ENCODE results near the gene FAM174A. TPM values are rescaled to one million over a fixed set of nuclear protein-coding genes. Genes with fewer than 3 reads are reported as not detected.
"Not testable (repeated sequence)": the region's sequence is repeated elsewhere in the genome, so short reads cannot be mapped to it uniquely, and the experiment has no call there.

The FAM174A gene
- total RNA-seq, 2 donors from 2014 or later, result 6.9 to 9.6 TPM

- WGBS, 2 experiments (ENCODE audit: insufficient coverage in 1 of 2, insufficient read length in 1 of 2), result 87 to 92% methylated on average over 4 to 5 of the region's 5 CpGs
Observed at GRCh38 chr5:100600298-100600994, 65.3 kb downstream of the FAM174A start.

GRCh38 chr5:100603141-100603540, 68.0 kb downstream of the FAM174A start:
- Histone ChIP-seq H3K9me3 (ENCODE audit: control insufficient read depth, low read length) (no peaks in the 10 kb centered on the region), H3K4me1 (ENCODE audit: control insufficient read depth, insufficient read depth, low read length) (no peaks in the 10 kb centered on the region), H3K36me3 (ENCODE audit: control insufficient read depth, insufficient read depth, low read length) (no peaks in the 10 kb centered on the region), H3K27ac (ENCODE audit: low read depth, low read length) (no peak overlapping the region), H3K9ac (ENCODE audit: extremely low read depth, low read length, poor library complexity, severe bottlenecking) (no peak overlapping the region), H3K27me3 (ENCODE audit: control insufficient read depth, insufficient read depth, low read length, poor library complexity, severe bottlenecking) (no peaks in the 10 kb centered on the region), H3K4me3 (ENCODE audit: low read length) (no peak overlapping the region)
- TF ChIP-seq CTCF (conservative IDR thresholded peaks at IDR 0.05), result no peak
- Mint-ChIP-seq H3K36me3 (ENCODE audit: low read depth) (no peaks in the 10 kb centered on the region), H3K27ac (no peak overlapping the region), H3K4me1 (no peaks in the 10 kb centered on the region), H3K4me3 (no peak overlapping the region), H3K9me3 (no peaks in the 10 kb centered on the region), H3K27me3 (ENCODE audit: insufficient read depth) (no peaks in the 10 kb centered on the region)
- no peak for DNase-seq
- 89 to 94% methylated on average over 2 of the region's 2 CpGs for WGBS, 2 experiments (ENCODE audit: insufficient coverage in 1 of 2, insufficient read length in 1 of 2)

More at GRCh38 chr5:100600298-100600994, 65.3 kb downstream of the FAM174A start:
- Mint-ChIP-seq H3K9me3 (no peaks in the 10 kb centered on the region), H3K36me3 (ENCODE audit: low read depth) (no peaks in the 10 kb centered on the region), H3K4me3 (no peak overlapping the region), H3K4me1 (no peaks in the 10 kb centered on the region), H3K27ac (no peak overlapping the region), H3K27me3 (ENCODE audit: insufficient read depth) (no peaks in the 10 kb centered on the region)
- DNase-seq, result no peak
- Histone ChIP-seq H3K4me3 (ENCODE audit: low read length) (no peak overlapping the region), H3K27ac (ENCODE audit: low read depth, low read length) (no peak overlapping the region), H3K36me3 (ENCODE audit: control insufficient read depth, insufficient read depth, low read length) (no peaks in the 10 kb centered on the region), H3K9me3 (ENCODE audit: control insufficient read depth, low read length) (no peaks in the 10 kb centered on the region), H3K4me1 (ENCODE audit: control insufficient read depth, insufficient read depth, low read length) (no peaks in the 10 kb centered on the region), H3K27me3 (ENCODE audit: control insufficient read depth, insufficient read depth, low read length, poor library complexity, severe bottlenecking) (no peaks in the 10 kb centered on the region), H3K9ac (ENCODE audit: extremely low read depth, low read length, poor library complexity, severe bottlenecking) (no peak overlapping the region)
- no peak for TF ChIP-seq CTCF (conservative IDR thresholded peaks at IDR 0.05)

- not testable (repeated sequence) for H3K9me3 ChIP-seq (ENCODE audit: control insufficient read depth, low read length); H3K4me1 Mint-ChIP-seq; H3K4me3 ChIP-seq (ENCODE audit: low read length); H3K27me3 Mint-ChIP-seq (ENCODE audit: insufficient read depth); H3K4me1 ChIP-seq (ENCODE audit: control insufficient read depth, insufficient read depth, low read length); H3K9ac ChIP-seq (ENCODE audit: extremely low read depth, low read length, poor library complexity, severe bottlenecking); H3K36me3 Mint-ChIP-seq (ENCODE audit: low read depth); H3K27ac ChIP-seq (ENCODE audit: low read depth, low read length); DNase-seq; H3K36me3 ChIP-seq (ENCODE audit: control insufficient read depth, insufficient read depth, low read length); H3K9me3 Mint-ChIP-seq; H3K27ac Mint-ChIP-seq; H3K4me3 Mint-ChIP-seq; H3K27me3 ChIP-seq (ENCODE audit: control insufficient read depth, insufficient read depth, low read length, poor library complexity, severe bottlenecking)
- no CpG with 5 or more reads among the region's 1 CpG for WGBS, 2 experiments (ENCODE audit: insufficient coverage in 1 of 2, insufficient read length in 1 of 2)
Observed at GRCh38 chr5:100604021-100604420, 68.8 kb downstream of the FAM174A start.

- Histone ChIP-seq H3K36me3 (ENCODE audit: control insufficient read depth, insufficient read depth, low read length) (no peaks in the 10 kb centered on the region), H3K4me3 (ENCODE audit: low read length) (no peak overlapping the region), H3K9me3 (ENCODE audit: control insufficient read depth, low read length) (no peaks in the 10 kb centered on the region), H3K9ac (ENCODE audit: extremely low read depth, low read length, poor library complexity, severe bottlenecking) (no peak overlapping the region), H3K27ac (ENCODE audit: low read depth, low read length) (no peak overlapping the region), H3K4me1 (ENCODE audit: control insufficient read depth, insufficient read depth, low read length) (no peaks in the 10 kb centered on the region), H3K27me3 (ENCODE audit: control insufficient read depth, insufficient read depth, low read length, poor library complexity, severe bottlenecking) (no peaks in the 10 kb centered on the region)
- Mint-ChIP-seq H3K4me3 (no peak overlapping the region), H3K27ac (no peak overlapping the region), H3K36me3 (ENCODE audit: low read depth) (no peaks in the 10 kb centered on the region), H3K4me1 (no peaks in the 10 kb centered on the region), H3K9me3 (peaks cover 8% of the 10 kb centered on the region), H3K27me3 (ENCODE audit: insufficient read depth) (no peaks in the 10 kb centered on the region)
- TF ChIP-seq CTCF (conservative IDR thresholded peaks at IDR 0.05), result no peak
- WGBS, 2 experiments (ENCODE audit: insufficient coverage in 1 of 2, insufficient read length in 1 of 2), result 94 to 100% methylated on average over 3 to 7 of the region's 7 CpGs
- no peak for DNase-seq
Observed at GRCh38 chr5:100609594-100609993, 74.4 kb downstream of the FAM174A start.

All from endodermal cell (in vitro differentiated cells).